Activated CD8-positive, alpha-beta T cell treated with anti-CD3 and anti-CD28 coated beads for 36 hours (primary cell): Measurements from ENCODE around the gene PPP4R4. TPM values are rescaled to one million over a fixed set of nuclear protein-coding genes. Genes with fewer than 3 reads are reported as not detected.

Experiments used
- ATAC-seq: fragments of 200-7000 bp; cut with Tn5 transposase; one replicate; pipeline ENCODE4 v1.10.0; 2021; ENCODE audit warnings: mild to moderate bottlenecking, moderate library complexity
- CTCF ChIA-PET: fragments of 350-600 bp; sonication (Branson Sonifier 250); formaldehyde crosslinking; loops from one replicate; lab custom pipeline; 2021; ENCODE audit warnings: antibody characterized with exemption; lab: Charles Lee
- POLR2A ChIA-PET: fragments of 350-600 bp; sonication (Branson Sonifier 250); formaldehyde crosslinking; loops from one replicate; lab custom pipeline; 2021; ENCODE audit warnings: antibody characterized with exemption; lab: Charles Lee
- DNase-seq: peaks from one replicate; pipeline ENCODE4 v3.0.0-alpha.2; 2020
- H3K27ac Mint-ChIP-seq: one replicate; pipeline ENCODE4 v1.8.0; 2021; ENCODE audit warnings: mild to moderate bottlenecking, mixed read lengths
- H3K27me3 Mint-ChIP-seq: one replicate; pipeline ENCODE4 v1.8.0; 2021; ENCODE audit warnings: mixed read lengths
- H3K36me3 Mint-ChIP-seq: one replicate; pipeline ENCODE4 v1.8.0; 2021; ENCODE audit warnings: low read depth, mixed read lengths
- H3K4me1 Mint-ChIP-seq: one replicate; pipeline ENCODE4 v1.8.0; 2021; ENCODE audit warnings: low read depth, mixed read lengths
- H3K4me3 Mint-ChIP-seq: one replicate; pipeline ENCODE4 v1.8.0; 2021; ENCODE audit warnings: mild to moderate bottlenecking, moderate library complexity, mixed read lengths
- H3K9me3 Mint-ChIP-seq: one replicate; pipeline ENCODE4 v1.8.0; 2021; ENCODE audit warnings: mixed read lengths
- CTCF ChIP-seq: fragments of 200-600 bp; IDR thresholded peaks from one replicate; pipeline ENCODE4 v1.8.0; 2022; ENCODE audit warnings: antibody characterized with exemption, mild to moderate bottlenecking
- intact Hi-C: fragments of 100-400 bp; cut with micrococcal nuclease; formaldehyde crosslinking; loops from one replicate; pipeline ENCODE4 v1.10.0; 2022
- total RNA-seq, 2 experiments: library from RNA; stranded (reverse); gene quantifications; one replicate each; pipeline ENCODE4 v1.2.3, GENCODE V29; 2021

Gene PPP4R4
- 1 to 10 TPM in 1 of 2 experiments, under 1 TPM in 1; 0.63 to 1.2 TPM for total RNA-seq

GRCh38 chr14:94173885-94174603 lies at the start of gene PPP4R4:
TSS of gene PPP4R4 (plus strand) at chr14:94174322. CDS start at chr14:94174466, 144 bp downstream.
- H3K4me3 Mint-ChIP-seq, result peak within 1 kb of the TSS; percentile 71
- peaks cover 18% of the 10 kb centered on the region for H3K4me1 Mint-ChIP-seq
- no peak within 1 kb of the TSS for H3K27ac Mint-ChIP-seq
- intact Hi-C loops, result no loop called here
- CTCF ChIA-PET, result interaction anchor here (2.7 to 3.4 kb wide), 3 partner anchors 38 to 138 kb away, joined by 13 to 25 read pairs (median 14); no protein-coding TSS in a partner anchor
- H3K9me3 Mint-ChIP-seq, result no peaks in the 10 kb centered on the region
- POLR2A ChIA-PET, result interaction anchor here (0.9 kb wide), 1 partner anchor 43 kb away, joined by 3 read pairs; no protein-coding TSS in a partner anchor
- peak; percentile 89 for DNase-seq
- no peak for TF ChIP-seq CTCF
- no peaks in the 10 kb centered on the region for H3K36me3 Mint-ChIP-seq
- ATAC-seq, result peak; percentile 96
- H3K27me3 Mint-ChIP-seq, result peaks cover 31% of the 10 kb centered on the region

GRCh38 chr14:94124582-94125377 lies 49.3 kb upstream of the PPP4R4 start:
- POLR2A ChIA-PET, result interaction anchor here (1.4 kb wide), 1 partner anchor 41 kb away, joined by 3 read pairs; no protein-coding TSS in a partner anchor
- no peak overlapping the region for H3K4me3 Mint-ChIP-seq
- H3K4me1 Mint-ChIP-seq, result peaks cover 7% of the 10 kb centered on the region
- ATAC-seq (no peak), DNase-seq (no peak)
- TF ChIP-seq CTCF, result no peak
- H3K36me3 Mint-ChIP-seq, result peaks cover 1% of the 10 kb centered on the region
- intact Hi-C loops, result no loop called here
- no peaks in the 10 kb centered on the region for H3K27me3 Mint-ChIP-seq
- peaks cover 12% of the 10 kb centered on the region for H3K9me3 Mint-ChIP-seq
- CTCF ChIA-PET, result interaction anchor here (0.7 to 1.7 kb wide), 3 partner anchors 8 to 21 kb away, joined by 3 to 8 read pairs (median 3); no protein-coding TSS in a partner anchor
- H3K27ac Mint-ChIP-seq, result no peak overlapping the region

DNA sequence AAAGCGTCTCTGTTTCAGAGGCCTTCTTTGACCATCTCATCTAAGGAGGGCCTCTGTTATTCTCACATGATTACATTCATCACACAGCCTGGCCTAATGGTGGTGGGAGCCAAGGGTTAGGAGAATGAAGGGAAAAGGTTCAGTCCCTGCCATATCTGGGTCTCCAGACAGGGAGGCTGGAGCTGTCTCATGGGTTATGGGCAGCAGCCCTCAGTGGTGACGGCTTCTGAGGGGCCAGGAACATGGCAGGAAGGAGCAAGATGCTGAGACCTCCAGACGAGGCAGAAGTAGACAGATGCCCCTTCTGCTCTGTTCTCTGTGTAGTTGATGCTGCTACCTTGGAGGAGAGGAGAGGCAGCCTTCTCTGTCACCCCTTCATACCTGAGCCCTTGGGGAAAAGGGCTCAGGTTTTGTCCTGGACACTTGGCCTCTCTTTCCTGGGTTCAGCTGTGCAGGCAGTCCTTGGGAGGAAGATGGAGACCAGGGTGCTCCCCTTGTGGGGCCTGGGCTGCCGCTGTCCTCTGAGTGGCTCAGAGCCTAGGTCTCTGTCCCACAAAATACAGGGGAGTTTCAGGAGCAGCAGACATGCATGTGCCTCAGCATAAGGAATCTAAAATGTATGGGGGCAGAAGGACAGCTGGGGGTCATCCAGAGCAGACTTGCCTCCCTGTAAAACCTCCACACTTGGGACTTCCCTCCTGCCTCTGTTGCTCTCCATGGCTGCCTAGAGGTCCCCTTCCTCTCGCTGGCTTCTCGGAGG lies 48.3 kb upstream of the PPP4R4 start:
- peaks cover 15% of the 10 kb centered on the region for H3K4me1 Mint-ChIP-seq
- H3K27ac Mint-ChIP-seq, result no peak overlapping the region
- no peaks in the 10 kb centered on the region for H3K27me3 Mint-ChIP-seq
- intact Hi-C loops, result no loop called here
- ATAC-seq (no peak), DNase-seq (no peak)
- peaks cover 1% of the 10 kb centered on the region for H3K36me3 Mint-ChIP-seq
- POLR2A ChIA-PET, result no interaction called here
- H3K9me3 Mint-ChIP-seq, result peaks cover 3% of the 10 kb centered on the region
- H3K4me3 Mint-ChIP-seq, result no peak overlapping the region
- CTCF ChIA-PET, result interaction anchor here (1.2 to 3.3 kb wide), 2 partner anchors 11 to 20 kb away, joined by 3 to 16 read pairs; no protein-coding TSS in a partner anchor
- TF ChIP-seq CTCF, result no peak

DNA sequence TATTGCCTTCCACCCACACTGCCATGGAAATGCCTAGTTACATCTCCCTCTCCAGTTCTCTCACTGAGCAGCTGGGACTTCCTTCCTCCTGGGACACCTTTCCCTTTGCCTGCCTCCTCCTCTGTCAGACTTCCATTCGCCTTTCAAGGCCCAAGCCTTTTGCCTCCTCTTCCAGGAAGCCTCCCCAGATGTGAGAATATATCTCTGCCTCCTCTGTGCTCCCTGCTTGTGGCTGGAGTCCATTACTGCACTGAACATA lies 47.8 kb upstream of the PPP4R4 start:
- H3K9me3 Mint-ChIP-seq, result no peaks in the 10 kb centered on the region
- CTCF ChIA-PET, result interaction anchor here (3.3 to 7.6 kb wide), 2 partner anchors 10 to 90 kb away, joined by 16 to 72 read pairs; no protein-coding TSS in a partner anchor

More for the DNA sequence above, 47.8 kb upstream of the PPP4R4 start:
- Mint-ChIP-seq H3K27me3 (no peaks in the 10 kb centered on the region), H3K4me3 (no peak overlapping the region), H3K4me1 (peaks cover 15% of the 10 kb centered on the region), H3K36me3 (peaks cover 1% of the 10 kb centered on the region), H3K27ac (no peak overlapping the region)
- ATAC-seq, result no peak
- DNase-seq, result no peak
- intact Hi-C loops, result no loop called here
- TF ChIP-seq CTCF, result no peak
- POLR2A ChIA-PET, result no interaction called here
